Sigmoid colon (tissue), 7 donors: ENCODE data around the gene SERPINE1. TPM values are rescaled to one million over a fixed set of nuclear protein-coding genes. Genes with fewer than 3 reads are reported as not detected.

Experiments used
- DNase-seq: peaks from one replicate; pipeline ENCODE4 v3.0.0-alpha.2; 2019
- H3K27ac ChIP-seq, 4 donors: fragments of 200-600 bp; sonication (generic); one replicate each; pipeline ENCODE4 v1.5.1; 2016 to 2019; ENCODE audit warnings: mild to moderate bottlenecking in 1 of 4
- H3K27me3 ChIP-seq, 3 donors: fragments of 200-600 bp; sonication (generic); one replicate each; pipeline ENCODE4 v1.5.1; 2019; ENCODE audit warnings: mild to moderate bottlenecking in 1 of 3
- H3K36me3 ChIP-seq, 4 donors: fragments of 200-600 bp; sonication (generic); one replicate each; pipeline ENCODE4 v1.5.1; 2016 to 2019
- H3K4me1 ChIP-seq, 4 donors: fragments of 200-600 bp; sonication (generic); one replicate each; pipeline ENCODE4 v1.5.1; 2017 to 2019
- H3K4me3 ChIP-seq, 4 donors: fragments of 200-600 bp; sonication (generic); one replicate each; pipeline ENCODE4 v1.5.1; 2017 to 2019; ENCODE audit warnings: mild to moderate bottlenecking in 2 of 4, moderate library complexity in 1 of 4
- H3K9me3 ChIP-seq, 4 donors: fragments of 200-600 bp in 3 of 4; sonication (generic) in 3 of 4; one replicate each; pipeline versions ENCODE4 v1.5.1 to v1.6.1; 2013 to 2019
- CTCF ChIP-seq, 4 experiments: fragments of 450-650 bp in 3 of 4; fragments of 200-600 bp in 1 of 4; IDR thresholded peaks; one replicate each; pipeline ENCODE4 v1.5.1; 2016 to 2019; ENCODE audit warnings: antibody characterized with exemption in 4 of 4, mild to moderate bottlenecking in 3 of 4, moderate library complexity in 2 of 4
- EP300 ChIP-seq, 4 donors: sonication (generic); formaldehyde crosslinking; IDR thresholded peaks; one replicate each; pipeline ENCODE4 v1.6.1; 2017; ENCODE audit warnings: antibody characterized with exemption in 4 of 4
- POLR2A ChIP-seq, 2 donors: fragments of 450-650 bp; IDR thresholded peaks; one replicate each; pipeline ENCODE4 v1.6.1; 2016; ENCODE audit warnings: antibody characterized with exemption in 2 of 2, mild to moderate bottlenecking in 2 of 2, moderate library complexity in 2 of 2
- POLR2AphosphoS5 ChIP-seq, 4 donors: sonication (generic); formaldehyde crosslinking; IDR thresholded peaks; one replicate each; pipeline ENCODE4 v1.6.1; 2017; ENCODE audit warnings: antibody characterized with exemption in 4 of 4
- WGBS, 2 donors: extraction: QIAGEN DNeasy Blood & Tissue Kit; methylation state at CpG; one replicate each; pipeline ENCODE4 v1.1.7; 2013; 5-methylcytosine and 5-hydroxymethylcytosine counted together
- intact Hi-C: fragments of 100-400 bp; cut with DNase I; formaldehyde crosslinking; loops from one replicate; pipeline ENCODE4 v1.15.1; 2023
- polyA plus RNA-seq, 3 donors: library from polyadenylated mRNA; stranded (reverse); fragments of 200-250 nt; gene quantifications; one replicate each; pipeline ENCODE4 v1.2.3, GENCODE V29; 2013
- small RNA-seq, 3 donors: library from RNA; depleted of rRNA; stranded (forward); fragments of <200 nt; gene quantifications; one replicate each; pipeline ENCODE3, GENCODE V24; 2016
- total RNA-seq, 4 donors: library from RNA; depleted of rRNA; stranded (reverse); fragments of >200 nt; gene quantifications; one replicate each; pipeline ENCODE4 v1.1.0, GENCODE V29; 2016
- donor health status: healthy with polysubstance abuse.
- donor health status: Bipolar disorder and iron deficiency.
- donor health status: healthy.

Gene SERPINE1
- total and polyA plus RNA-seq, 7 donors = 0.46 to 21.3 (median 9.3) TPM

- no peaks in the 10 kb centered on the region for H3K36me3 ChIP-seq
- H3K9me3 ChIP-seq = no peaks in the 10 kb centered on the region
- peaks cover 32 to 94% (median 86%) of the 10 kb centered on the region in 3 donors for H3K27me3 ChIP-seq
- no peak within 1 kb of the TSS for H3K4me3 ChIP-seq
- WGBS, 2 donors = 5% methylated on average over 56 of the region's 56 CpGs
- peaks cover 0 to 17% (median 15%) of the 10 kb centered on the region in 4 donors for H3K4me1 ChIP-seq
- TF ChIP-seq EP300 (IDR thresholded peaks at IDR 0.05) = no peak
- TF ChIP-seq POLR2AphosphoS5 (IDR thresholded peaks at IDR 0.05) = no peak
- no peak for TF ChIP-seq CTCF (IDR thresholded peaks at IDR 0.05)
- no peak for TF ChIP-seq POLR2A (IDR thresholded peaks at IDR 0.05)
- no peak within 1 kb of the TSS for H3K27ac ChIP-seq
- no peak for DNase-seq
- intact Hi-C loops = no loop called here
Observed at GRCh38 chr7:101180130-101180755, 53.3 kb downstream of the SERPINE1 start, which contains the start of gene NAT16. NAT16 (minus strand) TSS chr7:101180293; CDS start chr7:101174807, 5,486 bp downstream.

GRCh38 chr7:101185258-101185839 is 58.4 kb downstream of the SERPINE1 start:
- WGBS, 2 donors = 38 to 54% methylated on average over 5 of the region's 5 CpGs
- H3K4me3 ChIP-seq = no peak overlapping the region
- H3K36me3 ChIP-seq = no peaks in the 10 kb centered on the region
- H3K9me3 ChIP-seq = no peaks in the 10 kb centered on the region
- no peak for TF ChIP-seq CTCF (IDR thresholded peaks at IDR 0.05)
- TF ChIP-seq POLR2A (IDR thresholded peaks at IDR 0.05) = no peak
- no peak for TF ChIP-seq POLR2AphosphoS5 (IDR thresholded peaks at IDR 0.05)
- no peak for TF ChIP-seq EP300 (IDR thresholded peaks at IDR 0.05)
- H3K4me1 ChIP-seq = peaks cover 0 to 1% (median under 1%) of the 10 kb centered on the region in 4 donors
- no peak for DNase-seq
- H3K27me3 ChIP-seq = peaks cover 9 to 54% (median 42%) of the 10 kb centered on the region in 3 donors
- intact Hi-C loops = no loop called here
- H3K27ac ChIP-seq = no peak overlapping the region

GRCh38 chr7:101186194-101186593 is 59.3 kb downstream of the SERPINE1 start:
- H3K4me3 ChIP-seq = no peak overlapping the region
- no peak for DNase-seq
- no peaks in the 10 kb centered on the region for H3K36me3 ChIP-seq
- intact Hi-C loops = no loop called here
- H3K9me3 ChIP-seq = no peaks in the 10 kb centered on the region
- H3K4me1 ChIP-seq = no peaks in the 10 kb centered on the region
- 63 to 79% methylated on average over 6 of the region's 6 CpGs for WGBS, 2 donors
- peaks cover 2 to 45% (median 33%) of the 10 kb centered on the region in 3 donors for H3K27me3 ChIP-seq
- TF ChIP-seq EP300 (IDR thresholded peaks at IDR 0.05) (no peak), POLR2A (IDR thresholded peaks at IDR 0.05) (no peak), POLR2AphosphoS5 (IDR thresholded peaks at IDR 0.05) (no peak), CTCF (IDR thresholded peaks at IDR 0.05) (no peak)
- no peak overlapping the region for H3K27ac ChIP-seq

- no peak for TF ChIP-seq EP300 (IDR thresholded peaks at IDR 0.05)
- TF ChIP-seq POLR2AphosphoS5 (IDR thresholded peaks at IDR 0.05) = no peak
- TF ChIP-seq CTCF (IDR thresholded peaks at IDR 0.05) = no peak
- no peak for TF ChIP-seq POLR2A (IDR thresholded peaks at IDR 0.05)
- Histone ChIP-seq H3K27ac (no peak overlapping the region), H3K4me1 (no peaks in the 10 kb centered on the region), H3K4me3 (no peak overlapping the region), H3K27me3 (peaks cover 0 to 38% (median 26%) of the 10 kb centered on the region in 3 donors), H3K9me3 (no peaks in the 10 kb centered on the region), H3K36me3 (no peaks in the 10 kb centered on the region)
- intact Hi-C loops = no loop called here
- WGBS, 2 donors = 84 to 89% methylated on average over 4 of the region's 4 CpGs
- DNase-seq = no peak
Observed at GRCh38 chr7:101186844-101187428, 60.0 kb downstream of the SERPINE1 start.

Small RNA genes lying within 50 kb of the gene (small RNA-seq; reads per million reads assigned to genes)
- 0 reads per million in 3 donors for gene MIR4653

Other genes with a start within 250 kb of the SERPINE1 start
- gene UFSP1, start 237.4 kb upstream of the SERPINE1 start, total RNA-seq = 1 to 10 TPM; 2.4 to 7.1 (median 3.1) TPM
- gene UFSP1, start 237.4 kb upstream of the SERPINE1 start, polyA plus RNA-seq = 1 to 10 TPM; 1.8 to 5.3 (median 1.8) TPM
- gene ACHE, start 231.2 kb upstream of the SERPINE1 start, total RNA-seq = 1 to 10 TPM; 3.0 to 8.9 (median 6.5) TPM
- gene ACHE, start 231.2 kb upstream of the SERPINE1 start, polyA plus RNA-seq = 10 to 100 TPM in 1 of 3 donors, 1 to 10 TPM in 2; 3.6 to 20.6 (median 5.5) TPM
- 1 to 10 TPM in 1 of 4 donors, under 1 TPM in 1, not detected in 2; 0.71 to 3.0 TPM for gene MUC3A, start 177.6 kb upstream of the SERPINE1 start, total RNA-seq
- gene MUC3A, start 177.6 kb upstream of the SERPINE1 start, polyA plus RNA-seq = 10 to 100 TPM; 60.4 to 78.8 (median 73.9) TPM
- 1 to 10 TPM in 3 of 4 donors, under 1 TPM in 1; 0.14 to 8.6 (median 1.7) TPM for gene MUC12, start 157.5 kb upstream of the SERPINE1 start, total RNA-seq
- 100 to 1,000 TPM in 2 of 3 donors, 10 to 100 TPM in 1; 64.3 to 553 (median 136) TPM for gene MUC12, start 157.5 kb upstream of the SERPINE1 start, polyA plus RNA-seq
- under 1 TPM in 2 of 4 donors, not detected in 2; under 0.01 to 0.83 TPM for gene MUC17, start 107.0 kb upstream of the SERPINE1 start, total RNA-seq
- gene MUC17, start 107.0 kb upstream of the SERPINE1 start, polyA plus RNA-seq = 1 to 10 TPM; 1.2 to 5.4 (median 5.1) TPM
- 10 to 100 TPM; 11.8 to 23.3 (median 13.7) TPM for gene TRIM56, start 41.6 kb upstream of the SERPINE1 start, total RNA-seq
- gene TRIM56, start 41.6 kb upstream of the SERPINE1 start, polyA plus RNA-seq = 10 to 100 TPM in 1 of 3 donors, 1 to 10 TPM in 2; 6.0 to 25.6 (median 7.2) TPM
- gene AP1S1, start 27.4 kb downstream of the SERPINE1 start, total RNA-seq = 10 to 100 TPM; 15.8 to 31.4 (median 26.9) TPM
- 100 to 1,000 TPM; 100 to 135 (median 132) TPM for gene AP1S1, start 27.4 kb downstream of the SERPINE1 start, polyA plus RNA-seq
- under 1 TPM in 2 of 4 donors, not detected in 2; 0.55 to 0.68 TPM for gene VGF, start 38.5 kb downstream of the SERPINE1 start, total RNA-seq
- gene VGF, start 38.5 kb downstream of the SERPINE1 start, polyA plus RNA-seq = under 1 TPM in 1 of 3 donors, not detected in 2; 0.54 TPM
- gene NAT16, start 53.2 kb downstream of the SERPINE1 start, total RNA-seq = not detected
- gene NAT16, start 53.2 kb downstream of the SERPINE1 start, polyA plus RNA-seq = under 1 TPM in 1 of 3 donors, not detected in 2; 0.23 TPM
- gene MOGAT3, start 73.9 kb downstream of the SERPINE1 start, total RNA-seq = not detected
- 10 to 100 TPM in 1 of 3 donors, 1 to 10 TPM in 2; 3.6 to 27.2 (median 3.7) TPM for gene MOGAT3, start 73.9 kb downstream of the SERPINE1 start, polyA plus RNA-seq
- 10 to 100 TPM; 23.9 to 36.6 (median 26.4) TPM for gene PLOD3, start 90.5 kb downstream of the SERPINE1 start, total RNA-seq
- gene PLOD3, start 90.5 kb downstream of the SERPINE1 start, polyA plus RNA-seq = 10 to 100 TPM; 18.0 to 57.3 (median 24.3) TPM
- 10 to 100 TPM; 64.8 to 97.4 (median 84.7) TPM for gene ZNHIT1, start 91.1 kb downstream of the SERPINE1 start, total RNA-seq
- gene ZNHIT1, start 91.1 kb downstream of the SERPINE1 start, polyA plus RNA-seq = 100 to 1,000 TPM; 126 to 200 (median 154) TPM
- gene CLDN15, start 110.7 kb downstream of the SERPINE1 start, total RNA-seq = 10 to 100 TPM in 1 of 4 donors, 1 to 10 TPM in 3; 2.5 to 16.3 (median 3.9) TPM
- gene CLDN15, start 110.7 kb downstream of the SERPINE1 start, polyA plus RNA-seq = 10 to 100 TPM in 1 of 3 donors, 1 to 10 TPM in 2; 3.6 to 14.2 (median 9.0) TPM
- 100 to 1,000 TPM; 237 to 443 (median 426) TPM for gene FIS1, start 118.0 kb downstream of the SERPINE1 start, total RNA-seq
- gene FIS1, start 118.0 kb downstream of the SERPINE1 start, polyA plus RNA-seq = 100 to 1,000 TPM; 190 to 284 (median 252) TPM
- 10 to 100 TPM; 30.7 to 38.5 (median 32.0) TPM for gene IFT22, start 194.7 kb downstream of the SERPINE1 start, total RNA-seq
- 10 to 100 TPM in 2 of 3 donors, 1 to 10 TPM in 1; 7.6 to 19.2 (median 11.9) TPM for gene IFT22, start 194.7 kb downstream of the SERPINE1 start, polyA plus RNA-seq
- gene COL26A1, start 235.8 kb downstream of the SERPINE1 start, total RNA-seq = not detected
- under 1 TPM in 1 of 3 donors, not detected in 2; 0.13 TPM for gene COL26A1, start 235.8 kb downstream of the SERPINE1 start, polyA plus RNA-seq